ENCODE data around the gene SLC30A2. TPM values are rescaled to one million over a fixed set of nuclear protein-coding genes. Genes with fewer than 3 reads are reported as not detected.

Gene SLC30A2
- total and polyA plus RNA-seq, 2 experiments from 2014 or later: 0.07 TPM; not detected in 1

DNA sequence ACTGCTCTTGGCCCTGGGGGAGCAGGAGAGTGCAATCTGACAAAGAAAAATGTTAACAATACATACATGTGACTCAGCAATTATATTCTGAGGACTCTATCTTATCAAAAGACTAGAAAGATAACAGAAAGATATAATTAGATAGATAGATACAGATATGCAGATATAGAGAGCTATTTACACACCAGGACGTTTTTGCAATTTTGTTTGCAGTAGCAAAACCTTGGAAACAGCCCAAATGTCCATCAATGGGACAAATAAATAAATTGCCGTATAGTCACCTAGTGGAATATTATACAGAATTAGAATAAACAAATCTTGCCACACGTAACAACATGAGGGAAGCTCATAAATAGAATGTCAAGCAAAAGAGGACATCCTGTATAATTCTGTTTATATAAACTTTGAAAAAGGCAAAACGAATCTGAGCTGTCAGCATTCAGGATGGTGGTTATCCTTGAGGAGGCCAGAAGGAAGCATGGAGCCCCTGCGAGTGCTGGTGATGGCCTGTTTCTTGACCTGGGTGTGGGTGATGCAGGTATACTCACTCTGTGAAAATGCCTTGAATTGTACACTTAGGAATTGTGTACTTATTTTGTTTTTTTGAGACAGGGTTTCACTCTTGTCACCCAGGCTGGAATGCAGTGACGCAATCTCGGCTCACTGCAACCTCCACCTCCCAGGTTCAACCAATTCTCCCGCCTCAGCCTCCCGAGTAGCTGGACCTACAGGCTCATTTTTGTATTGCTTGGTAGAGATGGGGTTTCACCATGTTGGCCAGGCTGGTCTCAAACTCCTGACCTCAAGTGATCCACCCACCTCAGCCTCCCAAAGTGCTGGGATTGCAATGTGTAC, 34.3 kb upstream of the SLC30A2 start:
- no peaks in the 10 kb centered on the region for H3F3A ChIP-seq (replicated peaks; ENCODE audit: low read depth)
- H3K27me3 ChIP-seq (ENCODE audit: insufficient read depth): no peaks in the 10 kb centered on the region
- no peaks in the 10 kb centered on the region for H3K9me2 ChIP-seq (ENCODE audit: insufficient read depth)
- no peaks in the 10 kb centered on the region for H3K27me3 Mint-ChIP-seq (ENCODE audit: insufficient read depth, low read depth, poor library complexity)
- H3K36me3 Mint-ChIP-seq (ENCODE audit: low read depth): no peaks in the 10 kb centered on the region
- H3K36me3 ChIP-seq (ENCODE audit: insufficient read depth): no peaks in the 10 kb centered on the region
- ATAC-seq (no peak), DNase-seq (ENCODE audit: low spot score) (no peak)
- no peak overlapping the region for H3K27ac ChIP-seq (ENCODE audit: low read depth)
- no peak overlapping the region for H3K4me3 ChIP-seq
- no peak overlapping the region for H3K27ac Mint-ChIP-seq
- no peaks in the 10 kb centered on the region for H3K9me3 Mint-ChIP-seq
- no peaks in the 10 kb centered on the region for H4K20me1 ChIP-seq (replicated peaks; ENCODE audit: insufficient read depth)
- H2AFZ ChIP-seq: no peak overlapping the region
- no peak overlapping the region for H3K4me2 ChIP-seq
- H3K4me1 ChIP-seq (ENCODE audit: insufficient read depth): peaks cover 14% of the 10 kb centered on the region
- peaks cover 14% of the 10 kb centered on the region for H3K4me1 Mint-ChIP-seq
- no peaks in the 10 kb centered on the region for H3K79me2 ChIP-seq (replicated peaks; ENCODE audit: insufficient read depth)
- no peak overlapping the region for H3K4me3 Mint-ChIP-seq
- TF ChIP-seq, protein P1, sequence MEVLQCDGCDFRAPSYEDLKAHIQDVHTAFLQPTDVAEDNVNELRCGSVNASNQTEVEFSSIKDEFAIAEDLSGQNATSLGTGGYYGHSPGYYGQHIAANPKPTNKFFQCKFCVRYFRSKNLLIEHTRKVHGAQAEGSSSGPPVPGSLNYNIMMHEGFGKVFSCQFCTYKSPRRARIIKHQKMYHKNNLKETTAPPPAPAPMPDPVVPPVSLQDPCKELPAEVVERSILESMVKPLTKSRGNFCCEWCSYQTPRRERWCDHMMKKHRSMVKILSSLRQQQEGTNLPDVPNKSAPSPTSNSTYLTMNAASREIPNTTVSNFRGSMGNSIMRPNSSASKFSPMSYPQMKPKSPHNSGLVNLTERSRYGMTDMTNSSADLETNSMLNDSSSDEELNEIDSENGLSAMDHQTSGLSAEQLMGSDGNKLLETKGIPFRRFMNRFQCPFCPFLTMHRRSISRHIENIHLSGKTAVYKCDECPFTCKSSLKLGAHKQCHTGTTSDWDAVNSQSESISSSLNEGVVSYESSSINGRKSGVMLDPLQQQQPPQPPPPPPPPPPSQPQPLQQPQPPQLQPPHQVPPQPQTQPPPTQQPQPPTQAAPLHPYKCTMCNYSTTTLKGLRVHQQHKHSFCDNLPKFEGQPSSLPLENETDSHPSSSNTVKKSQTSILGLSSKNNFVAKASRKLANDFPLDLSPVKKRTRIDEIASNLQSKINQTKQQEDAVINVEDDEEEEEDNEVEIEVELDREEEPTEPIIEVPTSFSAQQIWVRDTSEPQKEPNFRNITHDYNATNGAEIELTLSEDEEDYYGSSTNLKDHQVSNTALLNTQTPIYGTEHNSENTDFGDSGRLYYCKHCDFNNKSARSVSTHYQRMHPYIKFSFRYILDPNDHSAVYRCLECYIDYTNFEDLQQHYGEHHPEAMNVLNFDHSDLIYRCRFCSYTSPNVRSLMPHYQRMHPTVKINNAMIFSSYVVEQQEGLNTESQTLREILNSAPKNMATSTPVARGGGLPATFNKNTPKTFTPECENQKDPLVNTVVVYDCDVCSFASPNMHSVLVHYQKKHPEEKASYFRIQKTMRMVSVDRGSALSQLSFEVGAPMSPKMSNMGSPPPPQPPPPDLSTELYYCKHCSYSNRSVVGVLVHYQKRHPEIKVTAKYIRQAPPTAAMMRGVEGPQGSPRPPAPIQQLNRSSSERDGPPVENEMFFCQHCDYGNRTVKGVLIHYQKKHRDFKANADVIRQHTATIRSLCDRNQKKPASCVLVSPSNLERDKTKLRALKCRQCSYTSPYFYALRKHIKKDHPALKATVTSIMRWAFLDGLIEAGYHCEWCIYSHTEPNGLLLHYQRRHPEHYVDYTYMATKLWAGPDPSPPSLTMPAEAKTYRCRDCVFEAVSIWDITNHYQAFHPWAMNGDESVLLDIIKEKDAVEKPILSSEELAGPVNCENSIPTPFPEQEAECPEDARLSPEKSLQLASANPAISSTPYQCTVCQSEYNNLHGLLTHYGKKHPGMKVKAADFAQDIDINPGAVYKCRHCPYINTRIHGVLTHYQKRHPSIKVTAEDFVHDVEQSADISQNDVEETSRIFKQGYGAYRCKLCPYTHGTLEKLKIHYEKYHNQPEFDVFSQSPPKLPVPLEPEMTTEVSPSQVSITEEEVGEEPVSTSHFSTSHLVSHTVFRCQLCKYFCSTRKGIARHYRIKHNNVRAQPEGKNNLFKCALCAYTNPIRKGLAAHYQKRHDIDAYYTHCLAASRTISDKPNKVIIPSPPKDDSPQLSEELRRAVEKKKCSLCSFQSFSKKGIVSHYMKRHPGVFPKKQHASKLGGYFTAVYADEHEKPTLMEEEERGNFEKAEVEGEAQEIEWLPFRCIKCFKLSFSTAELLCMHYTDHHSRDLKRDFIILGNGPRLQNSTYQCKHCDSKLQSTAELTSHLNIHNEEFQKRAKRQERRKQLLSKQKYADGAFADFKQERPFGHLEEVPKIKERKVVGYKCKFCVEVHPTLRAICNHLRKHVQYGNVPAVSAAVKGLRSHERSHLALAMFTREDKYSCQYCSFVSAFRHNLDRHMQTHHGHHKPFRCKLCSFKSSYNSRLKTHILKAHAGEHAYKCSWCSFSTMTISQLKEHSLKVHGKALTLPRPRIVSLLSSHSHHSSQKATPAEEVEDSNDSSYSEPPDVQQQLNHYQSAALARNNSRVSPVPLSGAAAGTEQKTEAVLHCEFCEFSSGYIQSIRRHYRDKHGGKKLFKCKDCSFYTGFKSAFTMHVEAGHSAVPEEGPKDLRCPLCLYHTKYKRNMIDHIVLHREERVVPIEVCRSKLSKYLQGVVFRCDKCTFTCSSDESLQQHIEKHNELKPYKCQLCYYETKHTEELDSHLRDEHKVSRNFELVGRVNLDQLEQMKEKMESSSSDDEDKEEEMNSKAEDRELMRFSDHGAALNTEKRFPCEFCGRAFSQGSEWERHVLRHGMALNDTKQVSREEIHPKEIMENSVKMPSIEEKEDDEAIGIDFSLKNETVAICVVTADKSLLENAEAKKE (CRISPR knock-in tag; IDR thresholded peaks at IDR 0.05): no peak
- TF ChIP-seq EZH2 (IDR thresholded peaks at IDR 0.05; ENCODE audit: low read depth, unreplicated experiment): no peak
- no peak for TF ChIP-seq JUNB (IDR thresholded peaks at IDR 0.05; ENCODE audit: unreplicated experiment)
- TF ChIP-seq CREB1 (CRISPR knock-in tag; IDR thresholded peaks at IDR 0.05; ENCODE audit: low read depth): no peak
- TF ChIP-seq, protein P2, sequence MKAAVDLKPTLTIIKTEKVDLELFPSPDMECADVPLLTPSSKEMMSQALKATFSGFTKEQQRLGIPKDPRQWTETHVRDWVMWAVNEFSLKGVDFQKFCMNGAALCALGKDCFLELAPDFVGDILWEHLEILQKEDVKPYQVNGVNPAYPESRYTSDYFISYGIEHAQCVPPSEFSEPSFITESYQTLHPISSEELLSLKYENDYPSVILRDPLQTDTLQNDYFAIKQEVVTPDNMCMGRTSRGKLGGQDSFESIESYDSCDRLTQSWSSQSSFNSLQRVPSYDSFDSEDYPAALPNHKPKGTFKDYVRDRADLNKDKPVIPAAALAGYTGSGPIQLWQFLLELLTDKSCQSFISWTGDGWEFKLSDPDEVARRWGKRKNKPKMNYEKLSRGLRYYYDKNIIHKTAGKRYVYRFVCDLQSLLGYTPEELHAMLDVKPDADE (IDR thresholded peaks at IDR 0.05): no peak
- no peak for TF ChIP-seq EZH2phosphoT487 (IDR thresholded peaks at IDR 0.05; ENCODE audit: unreplicated experiment)
- TF ChIP-seq ZNF331 (CRISPR knock-in tag; IDR thresholded peaks at IDR 0.05; ENCODE audit: low read depth): no peak
- TF ChIP-seq, protein P3, sequence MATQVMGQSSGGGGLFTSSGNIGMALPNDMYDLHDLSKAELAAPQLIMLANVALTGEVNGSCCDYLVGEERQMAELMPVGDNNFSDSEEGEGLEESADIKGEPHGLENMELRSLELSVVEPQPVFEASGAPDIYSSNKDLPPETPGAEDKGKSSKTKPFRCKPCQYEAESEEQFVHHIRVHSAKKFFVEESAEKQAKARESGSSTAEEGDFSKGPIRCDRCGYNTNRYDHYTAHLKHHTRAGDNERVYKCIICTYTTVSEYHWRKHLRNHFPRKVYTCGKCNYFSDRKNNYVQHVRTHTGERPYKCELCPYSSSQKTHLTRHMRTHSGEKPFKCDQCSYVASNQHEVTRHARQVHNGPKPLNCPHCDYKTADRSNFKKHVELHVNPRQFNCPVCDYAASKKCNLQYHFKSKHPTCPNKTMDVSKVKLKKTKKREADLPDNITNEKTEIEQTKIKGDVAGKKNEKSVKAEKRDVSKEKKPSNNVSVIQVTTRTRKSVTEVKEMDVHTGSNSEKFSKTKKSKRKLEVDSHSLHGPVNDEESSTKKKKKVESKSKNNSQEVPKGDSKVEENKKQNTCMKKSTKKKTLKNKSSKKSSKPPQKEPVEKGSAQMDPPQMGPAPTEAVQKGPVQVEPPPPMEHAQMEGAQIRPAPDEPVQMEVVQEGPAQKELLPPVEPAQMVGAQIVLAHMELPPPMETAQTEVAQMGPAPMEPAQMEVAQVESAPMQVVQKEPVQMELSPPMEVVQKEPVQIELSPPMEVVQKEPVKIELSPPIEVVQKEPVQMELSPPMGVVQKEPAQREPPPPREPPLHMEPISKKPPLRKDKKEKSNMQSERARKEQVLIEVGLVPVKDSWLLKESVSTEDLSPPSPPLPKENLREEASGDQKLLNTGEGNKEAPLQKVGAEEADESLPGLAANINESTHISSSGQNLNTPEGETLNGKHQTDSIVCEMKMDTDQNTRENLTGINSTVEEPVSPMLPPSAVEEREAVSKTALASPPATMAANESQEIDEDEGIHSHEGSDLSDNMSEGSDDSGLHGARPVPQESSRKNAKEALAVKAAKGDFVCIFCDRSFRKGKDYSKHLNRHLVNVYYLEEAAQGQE (IDR thresholded peaks at IDR 0.05; ENCODE audit: unreplicated experiment): no peak
- no peak for TF ChIP-seq STAT1 (IDR thresholded peaks at IDR 0.05; ENCODE audit: unreplicated experiment)
- no peak for TF ChIP-seq POLR2AphosphoS5 (IDR thresholded peaks at IDR 0.05; ENCODE audit: low read depth)
- no peak for TF ChIP-seq NANOG (IDR thresholded peaks at IDR 0.05; ENCODE audit: borderline replicate concordance)
- TF ChIP-seq ZNF114 (CRISPR knock-in tag; IDR thresholded peaks at IDR 0.05): no peak
